Stimulated activated CD8-positive, alpha-beta memory T cell treated with anti-CD3 and anti-CD28 coated beads, Interleukin-12 subunit alpha, Interleukin-12 subunit beta, amount 100 ng/mL, for 24 hours (primary cell): Measurements from ENCODE around the gene MAGEB4.

Experiments
- DNase-seq: peaks from one replicate; pipeline ENCODE4 v3.0.0-alpha.2; 2020; ENCODE audit errors: extremely low read depth

The MAGEB4 gene

DNA sequence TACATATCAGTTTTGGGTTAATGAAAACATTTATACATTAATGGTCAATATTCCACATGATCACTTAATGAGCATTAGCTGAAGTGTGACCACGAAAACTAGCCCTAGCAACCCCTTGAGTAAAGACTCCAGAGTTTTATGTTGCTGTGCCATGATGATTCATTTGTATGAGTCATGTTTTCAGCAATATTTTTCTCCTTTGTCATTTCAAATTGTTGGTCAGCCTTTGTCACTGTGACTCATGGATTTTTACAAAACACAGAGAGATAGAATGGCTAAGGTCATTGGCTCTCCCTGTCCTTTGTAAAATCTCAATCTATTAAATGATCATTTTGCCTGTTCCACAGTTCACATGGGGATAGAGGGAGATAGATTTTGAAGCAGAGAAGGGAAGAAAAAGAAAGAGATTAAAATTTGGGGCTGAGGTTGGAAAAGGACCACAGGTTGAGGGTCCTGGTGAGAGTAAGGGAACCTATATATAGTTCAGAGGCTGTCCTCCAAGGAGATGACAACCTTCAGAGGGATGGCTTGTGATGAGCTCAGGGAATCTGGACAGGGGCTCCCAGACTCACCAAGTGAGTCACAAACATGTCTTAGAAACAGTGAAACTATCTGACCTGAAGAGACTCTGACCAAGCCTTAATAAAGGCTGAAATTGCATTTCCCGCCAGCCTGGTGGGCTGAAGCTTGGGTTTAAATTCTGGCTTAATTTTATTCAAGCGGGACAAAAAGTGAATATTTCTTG, 41.8 kb downstream of the MAGEB4 start:
- no peak for DNase-seq
